ENCODE data around the gene VARS1.

Gene VARS1

GRCh38 chr6:31764198-31764597 is 31.4 kb downstream of the VARS1 start:
- no CpG with 5 or more reads among the region's 4 CpGs for WGBS (ENCODE audit: extremely low coverage, insufficient coverage, insufficient read length)
- H3K9me3 ChIP-seq (ENCODE audit: insufficient read depth, low read depth, low read length), result peaks cover 2% of the 10 kb centered on the region
- no peak overlapping the region for H2BK120ac ChIP-seq (ENCODE audit: insufficient read depth, low read length, poor library complexity)
- no peak overlapping the region for H3K23ac ChIP-seq (ENCODE audit: low read length)
- no peaks in the 10 kb centered on the region for H3K27me3 ChIP-seq (ENCODE audit: insufficient read depth, low read length)
- H3K14ac ChIP-seq (ENCODE audit: low read length), result no peak overlapping the region
- H3K4me2 ChIP-seq (ENCODE audit: low read length), result no peak overlapping the region
- peaks cover 4% of the 10 kb centered on the region for H3K79me1 ChIP-seq (ENCODE audit: low read length)
- no peak overlapping the region for H3K4ac ChIP-seq (ENCODE audit: low read depth, low read length)
- H3K9ac ChIP-seq (ENCODE audit: low read length), result no peak overlapping the region
- H2BK5ac ChIP-seq (ENCODE audit: low read depth, low read length, poor library complexity), result no peak overlapping the region
- H2AK5ac ChIP-seq (ENCODE audit: low read length), result no peak overlapping the region
- no peak overlapping the region for H4K8ac ChIP-seq (ENCODE audit: low read depth, low read length)
- DNase-seq, result no peak
- no peak overlapping the region for H4K12ac ChIP-seq (ENCODE audit: low read depth, low read length)
- no peak overlapping the region for H4K91ac ChIP-seq (ENCODE audit: low read depth, low read length)
- H3K4me1 ChIP-seq (ENCODE audit: control insufficient read depth in 1 of 2, insufficient read depth in 2 of 2, low read length in 2 of 2), result peaks cover 13 to 21% of the 10 kb centered on the region in 2 experiments
- no peak overlapping the region for H2BK12ac ChIP-seq (ENCODE audit: low read length)
- no peak overlapping the region for H3K18ac ChIP-seq (ENCODE audit: low read length)
- no peak overlapping the region for H3K27ac ChIP-seq (ENCODE audit: low read depth, low read length)
- H3K36me3 ChIP-seq (ENCODE audit: control insufficient read depth in 1 of 2, insufficient read depth in 2 of 2, low read length in 2 of 2), result peaks cover 0 to 3% of the 10 kb centered on the region in 2 experiments
- H3K79me2 ChIP-seq (ENCODE audit: control insufficient read depth, insufficient read depth, low read length, poor library complexity), result no peaks in the 10 kb centered on the region
- no peak overlapping the region for H3K4me3 ChIP-seq (ENCODE audit: low read depth, low read length)
- H2AFZ ChIP-seq (ENCODE audit: insufficient read depth, low read length, poor library complexity), result no peak overlapping the region

- Histone ChIP-seq H2BK12ac (ENCODE audit: low read length) (no peak overlapping the region), H3K79me1 (ENCODE audit: low read length) (peaks cover 4% of the 10 kb centered on the region), H4K91ac (ENCODE audit: low read depth, low read length) (no peak overlapping the region), H3K23ac (ENCODE audit: low read length) (no peak overlapping the region), H2BK5ac (ENCODE audit: low read depth, low read length, poor library complexity) (no peak overlapping the region), H3K27ac (ENCODE audit: low read depth, low read length) (no peak overlapping the region), H3K4me3 (ENCODE audit: low read depth, low read length) (no peak overlapping the region), H3K79me2 (ENCODE audit: control insufficient read depth, insufficient read depth, low read length, poor library complexity) (no peaks in the 10 kb centered on the region), H3K14ac (ENCODE audit: low read length) (no peak overlapping the region), H3K4ac (ENCODE audit: low read depth, low read length) (no peak overlapping the region), H2AFZ (ENCODE audit: insufficient read depth, low read length, poor library complexity) (no peak overlapping the region), H3K9ac (ENCODE audit: low read length) (no peak overlapping the region), H3K4me1 (ENCODE audit: control insufficient read depth in 1 of 2, insufficient read depth in 2 of 2, low read length in 2 of 2) (peaks cover 13 to 21% of the 10 kb centered on the region in 2 experiments), H2AK5ac (ENCODE audit: low read length) (peak overlapping the region; percentile 36), H3K27me3 (ENCODE audit: insufficient read depth, low read length) (no peaks in the 10 kb centered on the region), H4K8ac (ENCODE audit: low read depth, low read length) (no peak overlapping the region), H3K9me3 (ENCODE audit: insufficient read depth, low read depth, low read length) (peaks cover 2% of the 10 kb centered on the region), H3K4me2 (ENCODE audit: low read length) (no peak overlapping the region), H3K36me3 (ENCODE audit: control insufficient read depth in 1 of 2, insufficient read depth in 2 of 2, low read length in 2 of 2) (peaks cover 0 to 3% of the 10 kb centered on the region in 2 experiments), H3K18ac (ENCODE audit: low read length) (no peak overlapping the region), H2BK120ac (ENCODE audit: insufficient read depth, low read length, poor library complexity) (no peak overlapping the region), H4K12ac (ENCODE audit: low read depth, low read length) (no peak overlapping the region)
- no peak for DNase-seq
- WGBS (ENCODE audit: extremely low coverage, insufficient coverage, insufficient read length), result no CpG with 5 or more reads among the region's 1 CpG
Measured at GRCh38 chr6:31763619-31763940, 32.0 kb downstream of the VARS1 start.

- Histone ChIP-seq H3K23ac (ENCODE audit: low read length) (no peak overlapping the region), H3K36me3 (ENCODE audit: control insufficient read depth in 1 of 2, insufficient read depth in 2 of 2, low read length in 2 of 2) (peaks cover 0 to 3% of the 10 kb centered on the region in 2 experiments), H3K4ac (ENCODE audit: low read depth, low read length) (no peak overlapping the region), H2BK120ac (ENCODE audit: insufficient read depth, low read length, poor library complexity) (no peak overlapping the region), H3K9ac (ENCODE audit: low read length) (no peak overlapping the region), H3K18ac (ENCODE audit: low read length) (no peak overlapping the region), H3K79me1 (ENCODE audit: low read length) (peaks cover 4% of the 10 kb centered on the region), H3K4me3 (ENCODE audit: low read depth, low read length) (no peak overlapping the region), H4K91ac (ENCODE audit: low read depth, low read length) (no peak overlapping the region), H2BK5ac (ENCODE audit: low read depth, low read length, poor library complexity) (no peak overlapping the region), H3K9me3 (ENCODE audit: insufficient read depth, low read depth, low read length) (peaks cover 2% of the 10 kb centered on the region), H2BK12ac (ENCODE audit: low read length) (peak overlapping the region; percentile 38), H3K4me2 (ENCODE audit: low read length) (no peak overlapping the region), H3K14ac (ENCODE audit: low read length) (no peak overlapping the region), H3K79me2 (ENCODE audit: control insufficient read depth, insufficient read depth, low read length, poor library complexity) (no peaks in the 10 kb centered on the region), H3K27me3 (ENCODE audit: insufficient read depth, low read length) (no peaks in the 10 kb centered on the region), H4K8ac (ENCODE audit: low read depth, low read length) (no peak overlapping the region), H3K4me1 (ENCODE audit: control insufficient read depth in 1 of 2, insufficient read depth in 2 of 2, low read length in 2 of 2) (peaks cover 13 to 21% of the 10 kb centered on the region in 2 experiments), H4K12ac (ENCODE audit: low read depth, low read length) (peak overlapping the region; percentile 4), H2AFZ (ENCODE audit: insufficient read depth, low read length, poor library complexity) (no peak overlapping the region), H3K27ac (ENCODE audit: low read depth, low read length) (no peak overlapping the region), H2AK5ac (ENCODE audit: low read length) (peak overlapping the region; percentile 66)
- no CpG with 5 or more reads among the region's 8 CpGs for WGBS (ENCODE audit: extremely low coverage, insufficient coverage, insufficient read length)
- DNase-seq, result no peak
Measured at GRCh38 chr6:31762878-31763618, 32.5 kb downstream of the VARS1 start.

- WGBS (ENCODE audit: extremely low coverage, insufficient coverage, insufficient read length), result no CpG with 5 or more reads among the region's 4 CpGs
- peak within 1 kb of the TSS; percentile 4 for H4K12ac ChIP-seq (ENCODE audit: low read depth, low read length)
- no peak within 1 kb of the TSS for H3K4ac ChIP-seq (ENCODE audit: low read depth, low read length)
Measured at GRCh38 chr6:31762356-31762755, 33.2 kb downstream of the VARS1 start, which contains the start of gene SAPCD1. Gene SAPCD1, plus strand, starts transcription at chr6:31762656. Its CDS starts 399 bp downstream, at chr6:31763055.

More at GRCh38 chr6:31762356-31762755, 33.2 kb downstream of the VARS1 start, which contains the start of gene SAPCD1:
- peak within 1 kb of the TSS; percentile 38 for H2BK12ac ChIP-seq (ENCODE audit: low read length)
- H4K91ac ChIP-seq (ENCODE audit: low read depth, low read length), result no peak within 1 kb of the TSS
- H3K27me3 ChIP-seq (ENCODE audit: insufficient read depth, low read length), result no peaks in the 10 kb centered on the region
- no peak within 1 kb of the TSS for H2BK5ac ChIP-seq (ENCODE audit: low read depth, low read length, poor library complexity)
- H2AK5ac ChIP-seq (ENCODE audit: low read length), result peak within 1 kb of the TSS; percentile 66
- peaks cover 4% of the 10 kb centered on the region for H3K79me1 ChIP-seq (ENCODE audit: low read length)
- H2BK120ac ChIP-seq (ENCODE audit: insufficient read depth, low read length, poor library complexity), result no peak within 1 kb of the TSS
- H3K4me1 ChIP-seq (ENCODE audit: control insufficient read depth in 1 of 2, insufficient read depth in 2 of 2, low read length in 2 of 2), result peaks cover 11 to 18% of the 10 kb centered on the region in 2 experiments
- no peak for DNase-seq
- peaks cover 0 to 3% of the 10 kb centered on the region in 2 experiments for H3K36me3 ChIP-seq (ENCODE audit: control insufficient read depth in 1 of 2, insufficient read depth in 2 of 2, low read length in 2 of 2)
- H4K8ac ChIP-seq (ENCODE audit: low read depth, low read length), result no peak within 1 kb of the TSS
- H3K23ac ChIP-seq (ENCODE audit: low read length), result no peak within 1 kb of the TSS
- peaks cover 2% of the 10 kb centered on the region for H3K9me3 ChIP-seq (ENCODE audit: insufficient read depth, low read depth, low read length)
- no peak within 1 kb of the TSS for H3K9ac ChIP-seq (ENCODE audit: low read length)
- no peak within 1 kb of the TSS for H3K4me3 ChIP-seq (ENCODE audit: low read depth, low read length)
- no peak within 1 kb of the TSS for H2AFZ ChIP-seq (ENCODE audit: insufficient read depth, low read length, poor library complexity)
- no peak within 1 kb of the TSS for H3K27ac ChIP-seq (ENCODE audit: low read depth, low read length)
- H3K18ac ChIP-seq (ENCODE audit: low read length), result no peak within 1 kb of the TSS
- H3K14ac ChIP-seq (ENCODE audit: low read length), result no peak within 1 kb of the TSS
- no peak within 1 kb of the TSS for H3K4me2 ChIP-seq (ENCODE audit: low read length)
- H3K79me2 ChIP-seq (ENCODE audit: control insufficient read depth, insufficient read depth, low read length, poor library complexity), result no peaks in the 10 kb centered on the region

All from trophoblast cell (in vitro differentiated cells and primary cell).